Panc1 (cell line): Measurements from ENCODE around the gene NUBP2.

Source experiments
- POLR2AphosphoS5 ChIP-seq: IDR thresholded peaks from 2 replicates; pipeline ENCODE4 v1.6.1; 2012; ENCODE audit warnings: mild to moderate bottlenecking, low read depth, low read length, moderate library complexity
- SIN3A ChIP-seq: IDR thresholded peaks from 2 replicates; pipeline ENCODE4 v1.6.1; 2012; ENCODE audit warnings: low read depth, mild to moderate bottlenecking, low read length, moderate library complexity, borderline replicate concordance; ENCODE audit not compliant: insufficient read depth
- TF ChIP-seq, protein P1 (sequence below): fragments of 450-650 bp; IDR thresholded peaks from 2 replicates; pipeline ENCODE4 v1.5.1; 2017; ENCODE audit warnings: mild to moderate bottlenecking
- TF ChIP-seq, protein P2 (sequence below), 2 experiments: IDR thresholded peaks; 2 replicates each; pipeline ENCODE4 v1.6.1; 2011 to 2012; ENCODE audit warnings: low read depth in 2 of 2, control low read depth in 1 of 2, low read length in 1 of 2, mild to moderate bottlenecking in 1 of 2, moderate library complexity in 1 of 2; ENCODE audit not compliant: insufficient read depth in 1 of 2

DNA sequence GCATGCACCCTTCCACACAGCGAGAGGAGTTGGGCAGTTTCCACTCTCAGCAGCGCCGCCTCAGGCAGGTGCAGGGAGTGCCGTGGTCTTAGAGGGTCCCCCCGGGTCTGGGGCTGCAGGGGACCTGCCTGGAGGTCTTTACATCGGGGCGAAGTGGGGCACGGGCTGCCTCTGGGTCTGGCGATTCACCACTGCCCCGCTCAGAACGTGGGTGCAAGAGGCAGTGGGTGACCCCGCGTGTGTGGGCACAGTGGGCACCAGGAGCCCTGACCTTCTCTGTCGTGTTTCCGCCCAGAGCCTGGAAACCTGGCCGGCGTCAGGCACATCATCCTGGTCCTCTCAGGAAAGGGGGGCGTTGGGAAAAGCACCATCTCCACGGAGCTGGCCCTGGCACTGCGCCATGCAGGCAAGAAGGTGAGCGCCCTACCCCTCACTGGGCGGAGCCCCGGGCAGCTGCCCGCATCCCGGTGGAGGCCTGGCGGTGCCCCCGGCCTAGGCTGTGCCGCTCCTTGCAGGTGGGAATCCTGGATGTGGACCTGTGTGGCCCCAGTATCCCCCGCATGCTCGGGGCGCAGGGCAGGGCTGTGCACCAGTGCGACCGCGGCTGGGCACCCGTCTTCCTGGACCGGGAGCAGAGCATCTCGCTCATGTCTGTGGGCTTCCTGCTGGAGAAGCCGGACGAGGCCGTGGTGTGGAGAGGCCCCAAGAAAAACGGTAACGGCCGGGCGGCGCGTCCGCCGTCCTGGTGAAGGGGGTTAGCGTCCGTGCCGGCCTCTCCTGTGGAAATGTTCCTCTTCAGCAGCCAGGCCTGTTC, 3.7 kb downstream of the NUBP2 start:
- TF ChIP-seq, protein P1, sequence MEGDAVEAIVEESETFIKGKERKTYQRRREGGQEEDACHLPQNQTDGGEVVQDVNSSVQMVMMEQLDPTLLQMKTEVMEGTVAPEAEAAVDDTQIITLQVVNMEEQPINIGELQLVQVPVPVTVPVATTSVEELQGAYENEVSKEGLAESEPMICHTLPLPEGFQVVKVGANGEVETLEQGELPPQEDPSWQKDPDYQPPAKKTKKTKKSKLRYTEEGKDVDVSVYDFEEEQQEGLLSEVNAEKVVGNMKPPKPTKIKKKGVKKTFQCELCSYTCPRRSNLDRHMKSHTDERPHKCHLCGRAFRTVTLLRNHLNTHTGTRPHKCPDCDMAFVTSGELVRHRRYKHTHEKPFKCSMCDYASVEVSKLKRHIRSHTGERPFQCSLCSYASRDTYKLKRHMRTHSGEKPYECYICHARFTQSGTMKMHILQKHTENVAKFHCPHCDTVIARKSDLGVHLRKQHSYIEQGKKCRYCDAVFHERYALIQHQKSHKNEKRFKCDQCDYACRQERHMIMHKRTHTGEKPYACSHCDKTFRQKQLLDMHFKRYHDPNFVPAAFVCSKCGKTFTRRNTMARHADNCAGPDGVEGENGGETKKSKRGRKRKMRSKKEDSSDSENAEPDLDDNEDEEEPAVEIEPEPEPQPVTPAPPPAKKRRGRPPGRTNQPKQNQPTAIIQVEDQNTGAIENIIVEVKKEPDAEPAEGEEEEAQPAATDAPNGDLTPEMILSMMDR = no peak
- TF ChIP-seq POLR2AphosphoS5 (no peak), SIN3A (no peak)
- TF ChIP-seq, protein P2, sequence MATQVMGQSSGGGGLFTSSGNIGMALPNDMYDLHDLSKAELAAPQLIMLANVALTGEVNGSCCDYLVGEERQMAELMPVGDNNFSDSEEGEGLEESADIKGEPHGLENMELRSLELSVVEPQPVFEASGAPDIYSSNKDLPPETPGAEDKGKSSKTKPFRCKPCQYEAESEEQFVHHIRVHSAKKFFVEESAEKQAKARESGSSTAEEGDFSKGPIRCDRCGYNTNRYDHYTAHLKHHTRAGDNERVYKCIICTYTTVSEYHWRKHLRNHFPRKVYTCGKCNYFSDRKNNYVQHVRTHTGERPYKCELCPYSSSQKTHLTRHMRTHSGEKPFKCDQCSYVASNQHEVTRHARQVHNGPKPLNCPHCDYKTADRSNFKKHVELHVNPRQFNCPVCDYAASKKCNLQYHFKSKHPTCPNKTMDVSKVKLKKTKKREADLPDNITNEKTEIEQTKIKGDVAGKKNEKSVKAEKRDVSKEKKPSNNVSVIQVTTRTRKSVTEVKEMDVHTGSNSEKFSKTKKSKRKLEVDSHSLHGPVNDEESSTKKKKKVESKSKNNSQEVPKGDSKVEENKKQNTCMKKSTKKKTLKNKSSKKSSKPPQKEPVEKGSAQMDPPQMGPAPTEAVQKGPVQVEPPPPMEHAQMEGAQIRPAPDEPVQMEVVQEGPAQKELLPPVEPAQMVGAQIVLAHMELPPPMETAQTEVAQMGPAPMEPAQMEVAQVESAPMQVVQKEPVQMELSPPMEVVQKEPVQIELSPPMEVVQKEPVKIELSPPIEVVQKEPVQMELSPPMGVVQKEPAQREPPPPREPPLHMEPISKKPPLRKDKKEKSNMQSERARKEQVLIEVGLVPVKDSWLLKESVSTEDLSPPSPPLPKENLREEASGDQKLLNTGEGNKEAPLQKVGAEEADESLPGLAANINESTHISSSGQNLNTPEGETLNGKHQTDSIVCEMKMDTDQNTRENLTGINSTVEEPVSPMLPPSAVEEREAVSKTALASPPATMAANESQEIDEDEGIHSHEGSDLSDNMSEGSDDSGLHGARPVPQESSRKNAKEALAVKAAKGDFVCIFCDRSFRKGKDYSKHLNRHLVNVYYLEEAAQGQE (IDR thresholded peaks at IDR 0.05; ENCODE audit: insufficient read depth in 1 of 2, low read depth in 2 of 2, low read length in 1 of 2) = no peak
